B cell (primary cell): ENCODE results near the gene ALOX5AP. TPM values are rescaled to one million over a fixed set of nuclear protein-coding genes. Genes with fewer than 3 reads are reported as not detected.

Experiments
- ATAC-seq: fragments of 200-7000 bp; cut with Tn5 transposase; one replicate; pipeline ENCODE4 v1.10.0; 2021; ENCODE audit warnings: low read depth, mild to moderate bottlenecking, moderate number of reproducible peaks, moderate library complexity
- CTCF ChIA-PET: fragments of 350-600 bp; sonication (Branson Sonifier 250); formaldehyde crosslinking; loops from one replicate; lab custom pipeline; 2021; ENCODE audit warnings: antibody characterized with exemption, inconsistent platforms; lab: Charles Lee
- POLR2A ChIA-PET: fragments of 350-600 bp; sonication (Branson Sonifier 250); formaldehyde crosslinking; loops from one replicate; lab custom pipeline; 2021; ENCODE audit warnings: antibody characterized with exemption; lab: Charles Lee
- DNase-seq: peaks from one replicate; pipeline ENCODE4 v3.0.0; 2013
- H2AFZ ChIP-seq: 2 replicates; pipeline ENCODE4 v1.6.1; 2012; ENCODE audit warnings: mild to moderate bottlenecking, low read depth, low read length; ENCODE audit not compliant: insufficient read depth, poor library complexity, severe bottlenecking
- H3K27ac ChIP-seq, 2 donors: 1 replicate in 1 of 2; 2 replicates in 1 of 2; pipeline ENCODE4 v1.5.1; 2012 to 2013; ENCODE audit warnings: low read length in 2 of 2, mild to moderate bottlenecking in 2 of 2, moderate library complexity in 1 of 2
- H3K27me3 ChIP-seq, 4 experiments: fragments of 200-600 bp in 1 of 4; sonication (generic) in 1 of 4; replicated peaks in 1 of 4; 1 replicate in 2 of 4; 2 replicates in 2 of 4; pipeline versions ENCODE4 v1.6.1 to v1.7.0; 2013 to 2016; ENCODE audit warnings: low read length in 3 of 4, mild to moderate bottlenecking in 2 of 4, mixed read lengths in 1 of 4, moderate library complexity in 1 of 4; ENCODE audit not compliant: insufficient read depth in 4 of 4, control insufficient read depth in 3 of 4; ENCODE audit errors: control extremely low read depth in 1 of 4
- H3K36me3 ChIP-seq, 2 experiments: replicated peaks in 1 of 2; 1 replicate in 1 of 2; 2 replicates in 1 of 2; pipeline versions ENCODE4 v1.6.1 to v1.7.1; 2013; ENCODE audit warnings: low read length in 1 of 2; ENCODE audit not compliant: insufficient read depth in 2 of 2, control insufficient read depth in 1 of 2; ENCODE audit errors: control extremely low read depth in 1 of 2, extremely low read depth in 1 of 2
- H3K4me1 ChIP-seq, 2 donors: fragments of 200-600 bp in 1 of 2; sonication (generic) in 1 of 2; 1 replicate in 1 of 2; 2 replicates in 1 of 2; pipeline versions ENCODE4 v1.5.1 to v1.6.1; 2013 to 2017; ENCODE audit warnings: low read length in 2 of 2; ENCODE audit not compliant: control insufficient read depth in 2 of 2, insufficient read depth in 2 of 2
- H3K4me2 ChIP-seq: replicated peaks from 2 replicates; pipeline ENCODE3; 2012; ENCODE audit warnings: mild to moderate bottlenecking, low read depth, low read length; ENCODE audit not compliant: poor library complexity, severe bottlenecking
- H3K4me3 ChIP-seq, 5 experiments: fragments of 200-600 bp in 1 of 5; sonication (generic) in 1 of 5; 1 replicate in 3 of 5; 2 replicates in 2 of 5; pipeline versions ENCODE4 v1.5.1 to v1.7.0; 2011 to 2016; ENCODE audit warnings: low read length in 4 of 5, mild to moderate bottlenecking in 4 of 5, low read depth in 2 of 5, control low read depth in 1 of 5, moderate library complexity in 1 of 5; ENCODE audit not compliant: insufficient read depth in 1 of 5; ENCODE audit errors: control extremely low read depth in 1 of 5, extremely low read depth in 1 of 5
- H3K79me2 ChIP-seq: fragments of 200-600 bp; sonication (generic); one replicate; pipeline ENCODE4 v1.6.0; 2016; ENCODE audit warnings: low read length; ENCODE audit not compliant: control insufficient read depth, insufficient read depth
- H3K9ac ChIP-seq: fragments of 200-600 bp; sonication (generic); 2 replicates; pipeline ENCODE4 v1.6.1; 2017; ENCODE audit warnings: mild to moderate bottlenecking, low read length, moderate library complexity
- H3K9me3 ChIP-seq, 3 donors: one replicate each; pipeline versions ENCODE4 v1.6.1 to v1.7.1; 2013; ENCODE audit warnings: low read length in 2 of 3; ENCODE audit not compliant: control insufficient read depth in 2 of 3, insufficient read depth in 1 of 3; ENCODE audit errors: control extremely low read depth in 1 of 3
- H4K20me1 ChIP-seq: 2 replicates; pipeline ENCODE4 v1.6.0; 2012; ENCODE audit warnings: mild to moderate bottlenecking, low read length; ENCODE audit not compliant: insufficient read depth, control insufficient read depth, poor library complexity, severe bottlenecking
- H3K27ac Mint-ChIP-seq: one replicate; pipeline ENCODE4 v1.8.0; 2021; ENCODE audit warnings: mixed read lengths
- H3K27me3 Mint-ChIP-seq: one replicate; pipeline ENCODE4 v1.8.0; 2021; ENCODE audit warnings: mixed read lengths
- H3K4me1 Mint-ChIP-seq: one replicate; pipeline ENCODE4 v1.8.0; 2021; ENCODE audit warnings: mixed read lengths
- H3K4me3 Mint-ChIP-seq: one replicate; pipeline ENCODE4 v1.8.0; 2021; ENCODE audit warnings: mixed read lengths
- H3K9me3 Mint-ChIP-seq: one replicate; pipeline ENCODE4 v1.8.0; 2022; ENCODE audit warnings: mixed read lengths; ENCODE audit not compliant: insufficient read depth
- EZH2 ChIP-seq: IDR thresholded peaks from 2 replicates; pipeline ENCODE4 v1.6.1; 2012; ENCODE audit warnings: borderline replicate concordance, low read depth, mild to moderate bottlenecking, moderate library complexity, low read length; ENCODE audit not compliant: insufficient read depth, poor library complexity, severe bottlenecking
- WGBS: methylation state at CpG from one replicate; pipeline ENCODE4 v1.1.5; 2013; ENCODE audit warnings: missing lambda C conversion rate; ENCODE audit not compliant: insufficient coverage; 5-methylcytosine and 5-hydroxymethylcytosine counted together
- intact Hi-C: fragments of 100-400 bp; cut with micrococcal nuclease; formaldehyde crosslinking; loops from one replicate; pipeline ENCODE4 v1.10.0; 2022
- polyA plus RNA-seq: library from polyadenylated mRNA; depleted of rRNA; stranded (reverse); fragments of >200 nt; gene quantifications from 2 replicates; pipeline ENCODE4 v1.2.3, GENCODE V29; 2012
- total RNA-seq, 2 donors: library from RNA; stranded (reverse); fragments of 120-200 nt in 1 of 2; gene quantifications; 1 replicate in 1 of 2; 2 replicates in 1 of 2; pipeline versions ENCODE4 v1.2.3 to v1.2.4, GENCODE V29; 2013 to 2022
- TF ChIP-seq, protein P1 (sequence below): fragments of 200-600 bp; IDR thresholded peaks from one replicate; pipeline ENCODE4 v1.8.0; 2022; ENCODE audit warnings: antibody characterized with exemption, mild to moderate bottlenecking

ALOX5AP gene
- total and polyA plus RNA-seq, 2 donors (not counting 1 experiment from before 2014, with no cell fraction given) = 81.4 to 87.5 TPM

DNA sequence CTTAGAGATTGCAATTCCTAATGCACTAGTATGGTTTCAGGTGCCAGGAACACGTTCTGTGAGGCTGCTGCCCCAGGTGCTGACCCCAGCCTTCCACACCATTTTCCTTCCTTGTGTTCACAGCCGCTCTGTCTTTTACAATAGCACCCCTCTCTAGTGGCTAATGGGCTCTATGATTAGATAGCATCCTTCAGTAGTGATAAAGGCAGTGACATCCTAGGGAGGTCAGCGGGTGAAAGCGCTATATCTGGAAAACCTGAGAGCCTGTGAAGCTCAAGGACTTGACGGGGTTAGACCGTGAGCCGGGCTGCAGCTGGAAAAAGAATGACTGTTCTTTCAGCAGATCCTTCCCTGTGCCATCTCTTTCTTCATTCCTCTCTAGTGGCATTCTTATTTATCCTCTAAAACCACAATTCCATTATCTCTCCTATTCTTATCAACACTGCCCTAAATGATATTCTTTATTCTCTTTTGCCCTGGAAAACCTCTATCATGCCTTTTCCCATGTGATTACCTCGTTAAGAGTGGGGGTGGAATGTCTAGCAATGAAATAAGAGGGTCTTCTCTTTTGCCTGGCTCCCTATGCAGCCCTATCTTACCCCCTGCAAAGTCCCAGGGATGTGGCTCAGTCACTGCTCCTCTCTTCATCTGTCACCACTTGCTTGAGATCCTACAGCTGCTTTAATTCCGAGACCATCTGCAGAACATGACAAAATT lies 21.8 kb downstream of the ALOX5AP start:
- peaks cover 0 to 78% of the 10 kb centered on the region in 2 experiments for H3K36me3 ChIP-seq
- no peak overlapping the region for H3K4me2 ChIP-seq
- TF ChIP-seq, protein P1, sequence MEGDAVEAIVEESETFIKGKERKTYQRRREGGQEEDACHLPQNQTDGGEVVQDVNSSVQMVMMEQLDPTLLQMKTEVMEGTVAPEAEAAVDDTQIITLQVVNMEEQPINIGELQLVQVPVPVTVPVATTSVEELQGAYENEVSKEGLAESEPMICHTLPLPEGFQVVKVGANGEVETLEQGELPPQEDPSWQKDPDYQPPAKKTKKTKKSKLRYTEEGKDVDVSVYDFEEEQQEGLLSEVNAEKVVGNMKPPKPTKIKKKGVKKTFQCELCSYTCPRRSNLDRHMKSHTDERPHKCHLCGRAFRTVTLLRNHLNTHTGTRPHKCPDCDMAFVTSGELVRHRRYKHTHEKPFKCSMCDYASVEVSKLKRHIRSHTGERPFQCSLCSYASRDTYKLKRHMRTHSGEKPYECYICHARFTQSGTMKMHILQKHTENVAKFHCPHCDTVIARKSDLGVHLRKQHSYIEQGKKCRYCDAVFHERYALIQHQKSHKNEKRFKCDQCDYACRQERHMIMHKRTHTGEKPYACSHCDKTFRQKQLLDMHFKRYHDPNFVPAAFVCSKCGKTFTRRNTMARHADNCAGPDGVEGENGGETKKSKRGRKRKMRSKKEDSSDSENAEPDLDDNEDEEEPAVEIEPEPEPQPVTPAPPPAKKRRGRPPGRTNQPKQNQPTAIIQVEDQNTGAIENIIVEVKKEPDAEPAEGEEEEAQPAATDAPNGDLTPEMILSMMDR = no peak
- TF ChIP-seq EZH2 = no peak
- Mint-ChIP-seq H3K4me1 (no peaks in the 10 kb centered on the region), H3K9me3 (no peaks in the 10 kb centered on the region), H3K4me3 (no peak overlapping the region), H3K27ac (no peak overlapping the region), H3K27me3 (no peaks in the 10 kb centered on the region)
- no peaks in the 10 kb centered on the region for H3K9me3 ChIP-seq
- no peak for ATAC-seq
- no peak overlapping the region for H3K4me3 ChIP-seq
- no peak for DNase-seq
- H2AFZ ChIP-seq = no peak overlapping the region
- intact Hi-C loops = no loop called here
- 93% methylated on average over 5 of the region's 9 CpGs for WGBS
- no peaks in the 10 kb centered on the region for H3K79me2 ChIP-seq
- H3K4me1 ChIP-seq = no peaks in the 10 kb centered on the region
- no peaks in the 10 kb centered on the region for H3K27me3 ChIP-seq
- CTCF ChIA-PET = no interaction called here
- H3K27ac ChIP-seq = no peak overlapping the region
- no peak overlapping the region for H3K9ac ChIP-seq
- POLR2A ChIA-PET = no interaction called here
- H4K20me1 ChIP-seq = peaks cover 13% of the 10 kb centered on the region

DNA sequence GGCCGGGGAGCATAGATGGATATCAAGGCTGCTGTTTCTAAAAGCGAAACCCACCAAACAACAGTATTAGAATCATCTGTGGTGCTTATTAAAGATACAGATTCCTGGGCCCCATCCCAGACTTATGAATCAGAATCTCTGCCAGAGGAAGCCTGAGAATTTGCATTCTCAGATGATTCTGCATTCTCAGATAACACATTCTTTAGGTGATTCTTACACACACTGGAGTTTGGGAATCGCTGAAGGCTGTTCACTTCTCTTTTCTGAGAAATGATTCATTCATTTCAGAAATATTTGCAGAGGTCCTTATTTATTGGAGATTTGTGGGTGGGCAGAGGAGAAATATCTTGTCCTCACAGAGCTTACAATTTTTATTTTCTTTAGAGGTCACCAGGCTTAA lies 24.4 kb downstream of the ALOX5AP start:
- no peak overlapping the region for H3K4me3 Mint-ChIP-seq
- DNase-seq = no peak
- H4K20me1 ChIP-seq = peaks cover 7% of the 10 kb centered on the region
- H3K27ac ChIP-seq = no peak overlapping the region
- peaks cover 4 to 73% of the 10 kb centered on the region in 2 experiments for H3K36me3 ChIP-seq
- ChIA-PET POLR2A (no interaction called here), CTCF (no interaction called here)
- no peaks in the 10 kb centered on the region for H3K79me2 ChIP-seq
- ATAC-seq = no peak
- H2AFZ ChIP-seq = no peak overlapping the region
- H3K4me2 ChIP-seq = no peak overlapping the region
- no peaks in the 10 kb centered on the region for H3K4me1 Mint-ChIP-seq
- no peaks in the 10 kb centered on the region for H3K4me1 ChIP-seq
- no peaks in the 10 kb centered on the region for H3K27me3 Mint-ChIP-seq
- H3K9me3 Mint-ChIP-seq = no peaks in the 10 kb centered on the region
- intact Hi-C loops = no loop called here
- H3K9me3 ChIP-seq = no peaks in the 10 kb centered on the region
- H3K27ac Mint-ChIP-seq = no peak overlapping the region
- no peak for TF ChIP-seq EZH2
- TF ChIP-seq, protein P1 = no peak
- no peaks in the 10 kb centered on the region for H3K27me3 ChIP-seq
- H3K9ac ChIP-seq = no peak overlapping the region
- H3K4me3 ChIP-seq = no peak overlapping the region
- no CpG with 5 or more reads among the region's 3 CpGs for WGBS
